Measurements from ENCODE around the gene ZNF629.

The ZNF629 gene

GRCh38 chr16:30786115-30786935, 680 bp downstream of the ZNF629 start:
- no peak for DNase-seq (ENCODE audit: low spot score)

- no peak for DNase-seq (ENCODE audit: low spot score)
These were observed 1.6 kb downstream of the ZNF629 start for GRCh38 chr16:30785126-30786106.

GRCh38 chr16:30784215-30784614, 2.8 kb downstream of the ZNF629 start:
- DNase-seq (ENCODE audit: low spot score), result no peak

- no peak for DNase-seq (ENCODE audit: low spot score)
These were observed 3.5 kb downstream of the ZNF629 start for GRCh38 chr16:30783280-30784109.

GRCh38 chr16:30782486-30783279, 4.3 kb downstream of the ZNF629 start:
- DNase-seq (ENCODE audit: low spot score), result no peak

- no peak for DNase-seq (ENCODE audit: low spot score)
These were observed 6.5 kb downstream of the ZNF629 start for GRCh38 chr16:30780549-30780948.

GRCh38 chr16:30780021-30780420, 7.0 kb downstream of the ZNF629 start:
- no peak for DNase-seq (ENCODE audit: low spot score)

GRCh38 chr16:30779596-30779995, 7.4 kb downstream of the ZNF629 start:
- no peak for DNase-seq (ENCODE audit: low spot score)

- DNase-seq (ENCODE audit: low spot score), result no peak
These were observed 8.3 kb downstream of the ZNF629 start for GRCh38 chr16:30778549-30779244.

- no peak for DNase-seq (ENCODE audit: low spot score)
These were observed 9.3 kb downstream of the ZNF629 start for GRCh38 chr16:30777591-30778297.

- peak; percentile 58 for DNase-seq (ENCODE audit: low spot score)
These were observed 11.4 kb downstream of the ZNF629 start for GRCh38 chr16:30775392-30776188.

GRCh38 chr16:30775131-30775391, 11.9 kb downstream of the ZNF629 start:
- DNase-seq (ENCODE audit: low spot score), result no peak

- DNase-seq (ENCODE audit: low spot score), result no peak
These were observed 12.5 kb downstream of the ZNF629 start for GRCh38 chr16:30774367-30775130.

GRCh38 chr16:30773826-30774225, 13.2 kb downstream of the ZNF629 start:
- no peak for DNase-seq (ENCODE audit: low spot score)

GRCh38 chr16:30771726-30772125, 15.3 kb downstream of the ZNF629 start:
- no peak for DNase-seq (ENCODE audit: low spot score)

- peak; percentile 49 for DNase-seq (ENCODE audit: low spot score)
These were observed 17.5 kb downstream of the ZNF629 start for GRCh38 chr16:30769379-30770089.

- DNase-seq (ENCODE audit: low spot score), result no peak
These were observed 18.3 kb downstream of the ZNF629 start for GRCh38 chr16:30768583-30769181.

Measured in germinal center (tissue), 1 donor.